Dermis microvascular lymphatic vessel endothelial cell (primary cell): ENCODE data around the gene MCEE. TPM values are rescaled to one million over a fixed set of nuclear protein-coding genes. Genes with fewer than 3 reads are reported as not detected.
A peak's percentile ranks its signal among the peaks of the same experiment; 100 is the strongest.
"Not testable (repeated sequence)": the region's sequence is repeated elsewhere in the genome, so short reads cannot be mapped to it uniquely, and the experiment has no call there.

ENCODE experiments used
- DNase-seq, 2 donors: peaks; one replicate each; pipeline versions ENCODE4 v3.0.0 to v3.0.0-alpha.2; 2010; ENCODE audit warnings: low read depth in 2 of 2
- total RNA-seq: library from RNA; depleted of rRNA; stranded (reverse); fragments of >200 nt; gene quantifications from 2 replicates; pipeline ENCODE4 v1.2.1, GENCODE V29; 2014

The MCEE gene
- total RNA-seq, 1 donor from 2014 or later, result 9.8 TPM

GRCh38 chr2:71129114-71129901, 721 bp downstream of the MCEE start:
- DNase-seq, result peak in 1 of 2 donors; percentile 25

GRCh38 chr2:71126957-71127356, 3.1 kb downstream of the MCEE start:
- no peak for DNase-seq

GRCh38 chr2:71125506-71126294, 4.3 kb downstream of the MCEE start:
- no peak for DNase-seq

- no peak for DNase-seq
Measured at GRCh38 chr2:71122387-71123298, 7.4 kb downstream of the MCEE start.

- no peak for DNase-seq
Measured at GRCh38 chr2:71121479-71121878, 8.6 kb downstream of the MCEE start.

GRCh38 chr2:71120195-71120594, 9.8 kb downstream of the MCEE start:
- DNase-seq, result no peak

GRCh38 chr2:71117063-71117462, 13.0 kb downstream of the MCEE start:
- DNase-seq, result no peak

GRCh38 chr2:71113843-71114242, 16.2 kb downstream of the MCEE start:
- no peak for DNase-seq

GRCh38 chr2:71108091-71108490, 21.9 kb downstream of the MCEE start:
- no peak for DNase-seq

- not testable (repeated sequence) for DNase-seq
Measured at GRCh38 chr2:71106463-71106862, 23.6 kb downstream of the MCEE start.

GRCh38 chr2:71103809-71104208, 26.2 kb downstream of the MCEE start:
- DNase-seq, result no peak

- DNase-seq, result peak in 1 of 2 donors; percentile 8
Measured at GRCh38 chr2:71102981-71103681, 26.9 kb downstream of the MCEE start.

- DNase-seq, result peak; percentile 80 to 92
Measured at GRCh38 chr2:71101656-71102055, 28.4 kb downstream of the MCEE start.

GRCh38 chr2:71100195-71100964, 29.6 kb downstream of the MCEE start:
- DNase-seq, result peak in 1 of 2 donors; percentile 70

- not testable (repeated sequence) for DNase-seq
Measured at GRCh38 chr2:71092491-71093260, 37.4 kb downstream of the MCEE start.

- not testable (repeated sequence) for DNase-seq
Measured at GRCh38 chr2:71091808-71092207, 38.2 kb downstream of the MCEE start.

GRCh38 chr2:71089475-71089874, 40.6 kb downstream of the MCEE start:
- not testable (repeated sequence) for DNase-seq

GRCh38 chr2:71085325-71086003, 44.6 kb downstream of the MCEE start:
- DNase-seq, result peak in 1 of 2 donors; percentile 43
